CD4-positive, alpha-beta T cell treated with Interleukin-15 for 4 hours (primary cell): ENCODE data around the gene CDH12.
"Not testable (repeated sequence)": the region's sequence is repeated elsewhere in the genome, so short reads cannot be mapped to it uniquely, and the experiment has no call there.

ENCODE experiments used
- DNase-seq: peaks from one replicate; pipeline ENCODE4 v3.0.0-alpha.2; 2020; ENCODE audit warnings: low spot score

CDH12 gene

GRCh38 chr5:22567983-22568382 is 285.2 kb downstream of the CDH12 start:
- no peak for DNase-seq

GRCh38 chr5:22560147-22560546 is 293.0 kb downstream of the CDH12 start:
- DNase-seq: no peak

- no peak for DNase-seq
Measured at GRCh38 chr5:22557251-22557650, 295.9 kb downstream of the CDH12 start.

- no peak for DNase-seq
Measured at GRCh38 chr5:22554475-22554874, 298.7 kb downstream of the CDH12 start.

- no peak for DNase-seq
Measured at GRCh38 chr5:22549876-22550671, 303.1 kb downstream of the CDH12 start.

GRCh38 chr5:22542340-22542739 is 310.8 kb downstream of the CDH12 start:
- DNase-seq: no peak

GRCh38 chr5:22541037-22541436 is 312.1 kb downstream of the CDH12 start:
- DNase-seq: no peak

GRCh38 chr5:22539762-22540161 is 313.4 kb downstream of the CDH12 start:
- no peak for DNase-seq

- no peak for DNase-seq
Measured at GRCh38 chr5:22531986-22532385, 321.2 kb downstream of the CDH12 start.

- DNase-seq: no peak
Measured at GRCh38 chr5:22521521-22521920, 331.6 kb downstream of the CDH12 start.

GRCh38 chr5:22516497-22516896 is 336.6 kb downstream of the CDH12 start:
- not testable (repeated sequence) for DNase-seq

GRCh38 chr5:22514231-22514630 is 338.9 kb downstream of the CDH12 start:
- DNase-seq: no peak

- no peak for DNase-seq
Measured at GRCh38 chr5:22505891-22506290, 347.3 kb downstream of the CDH12 start.

GRCh38 chr5:22504411-22504810 is 348.7 kb downstream of the CDH12 start:
- no peak for DNase-seq

- DNase-seq: no peak
Measured at GRCh38 chr5:22500556-22500955, 352.6 kb downstream of the CDH12 start.

GRCh38 chr5:22496666-22497065 is 356.5 kb downstream of the CDH12 start:
- no peak for DNase-seq

GRCh38 chr5:22495016-22495720 is 358.0 kb downstream of the CDH12 start:
- no peak for DNase-seq

GRCh38 chr5:22488427-22488826 is 364.7 kb downstream of the CDH12 start:
- DNase-seq: no peak

- DNase-seq: no peak
Measured at GRCh38 chr5:22480305-22480704, 372.8 kb downstream of the CDH12 start.

GRCh38 chr5:22473886-22474285 is 379.3 kb downstream of the CDH12 start:
- no peak for DNase-seq

GRCh38 chr5:22471154-22471553 is 382.0 kb downstream of the CDH12 start:
- DNase-seq: no peak

GRCh38 chr5:22470408-22470807 is 382.7 kb downstream of the CDH12 start:
- DNase-seq: no peak

- DNase-seq: no peak
Measured at GRCh38 chr5:22465616-22466015, 387.5 kb downstream of the CDH12 start.

- DNase-seq: no peak
Measured at GRCh38 chr5:22465177-22465576, 388.0 kb downstream of the CDH12 start.
